ENCODE measurements around the gene ASPA.

- TF ChIP-seq MAX (CRISPR knock-in tag; IDR thresholded peaks at IDR 0.05) (no peak), CTCF (IDR thresholded peaks at IDR 0.05) (no peak), FOXJ3 (CRISPR knock-in tag; IDR thresholded peaks at IDR 0.05; ENCODE audit: borderline replicate concordance) (no peak), RORB (CRISPR knock-in tag; IDR thresholded peaks at IDR 0.05) (no peak), FOXP4 (CRISPR knock-in tag; IDR thresholded peaks at IDR 0.05) (no peak), CBFB (CRISPR knock-in tag; IDR thresholded peaks at IDR 0.05; ENCODE audit: low read depth) (no peak), USF1 (CRISPR knock-in tag; IDR thresholded peaks at IDR 0.05) (no peak), ZNF317 (CRISPR knock-in tag; IDR thresholded peaks at IDR 0.05; ENCODE audit: borderline replicate concordance, low read depth) (no peak)
Observed at GRCh38 chr17:3528880-3529511, 53.2 kb downstream of the ASPA start.

All from WTC11 (cell line).